ENCODE data around the gene NCR3LG1.

DNA sequence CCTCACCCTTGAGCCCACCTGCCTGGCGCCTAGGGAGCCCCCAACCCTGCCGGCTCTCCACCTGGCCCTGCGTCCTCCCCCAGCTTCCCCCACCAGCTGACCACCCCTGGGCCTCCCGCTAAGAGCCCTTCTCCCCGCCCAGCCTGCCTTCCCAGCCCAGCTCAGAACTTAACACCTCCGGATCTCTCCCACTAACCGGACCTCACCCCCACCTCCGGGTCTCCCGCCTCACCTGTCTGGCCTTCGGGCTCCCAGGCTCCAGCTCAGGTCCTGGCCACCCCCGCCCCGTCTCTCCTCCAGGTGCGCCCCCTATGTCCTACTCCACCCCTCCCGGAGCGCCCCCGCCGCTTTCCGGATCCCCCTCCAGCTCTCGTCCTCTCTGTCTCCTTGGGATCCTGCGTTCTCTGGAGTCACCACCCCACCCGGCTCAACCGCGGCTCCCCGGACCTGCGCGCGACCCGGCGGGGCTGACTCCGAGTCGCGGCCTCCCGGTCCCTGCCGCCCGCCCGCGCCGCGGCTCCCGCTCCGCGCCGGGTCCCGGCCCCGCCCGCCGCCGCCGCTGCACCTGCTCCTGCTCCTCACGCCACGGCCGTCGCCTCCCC, 37.1 kb downstream of the NCR3LG1 start, which contains the start of gene KCNJ11:
- TF ChIP-seq, protein P1, sequence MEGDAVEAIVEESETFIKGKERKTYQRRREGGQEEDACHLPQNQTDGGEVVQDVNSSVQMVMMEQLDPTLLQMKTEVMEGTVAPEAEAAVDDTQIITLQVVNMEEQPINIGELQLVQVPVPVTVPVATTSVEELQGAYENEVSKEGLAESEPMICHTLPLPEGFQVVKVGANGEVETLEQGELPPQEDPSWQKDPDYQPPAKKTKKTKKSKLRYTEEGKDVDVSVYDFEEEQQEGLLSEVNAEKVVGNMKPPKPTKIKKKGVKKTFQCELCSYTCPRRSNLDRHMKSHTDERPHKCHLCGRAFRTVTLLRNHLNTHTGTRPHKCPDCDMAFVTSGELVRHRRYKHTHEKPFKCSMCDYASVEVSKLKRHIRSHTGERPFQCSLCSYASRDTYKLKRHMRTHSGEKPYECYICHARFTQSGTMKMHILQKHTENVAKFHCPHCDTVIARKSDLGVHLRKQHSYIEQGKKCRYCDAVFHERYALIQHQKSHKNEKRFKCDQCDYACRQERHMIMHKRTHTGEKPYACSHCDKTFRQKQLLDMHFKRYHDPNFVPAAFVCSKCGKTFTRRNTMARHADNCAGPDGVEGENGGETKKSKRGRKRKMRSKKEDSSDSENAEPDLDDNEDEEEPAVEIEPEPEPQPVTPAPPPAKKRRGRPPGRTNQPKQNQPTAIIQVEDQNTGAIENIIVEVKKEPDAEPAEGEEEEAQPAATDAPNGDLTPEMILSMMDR (IDR thresholded peaks at IDR 0.05; ENCODE audit: low read length): no peak; the same call in 1 of the 2 replicates
- no peak for TF ChIP-seq EZH2 (IDR thresholded peaks at IDR 0.05; ENCODE audit: borderline replicate concordance, low read length)

Data from OCI-LY1 (cell line).